Stomach (tissue), 4 donors: ENCODE measurements around the gene ABCB8.

Source experiments
- CTCF ChIP-seq, 7 experiments: fragments of 450-650 bp in 4 of 7; fragments of 200-600 bp in 3 of 7; sonication (generic) in 3 of 7; IDR thresholded peaks; one replicate each; pipeline ENCODE4 v1.5.1; 2016 to 2019; ENCODE audit warnings: antibody characterized with exemption in 7 of 7, control low read depth in 2 of 7, mild to moderate bottlenecking in 1 of 7
- POLR2A ChIP-seq, 4 donors: fragments of 450-650 bp; IDR thresholded peaks; one replicate each; pipeline ENCODE4 v1.6.1; 2016; ENCODE audit warnings: antibody characterized with exemption in 4 of 4, control low read depth in 2 of 4, mild to moderate bottlenecking in 1 of 4, moderate library complexity in 1 of 4

- TF ChIP-seq CTCF (IDR thresholded peaks at IDR 0.05) (no peak), POLR2A (IDR thresholded peaks at IDR 0.05) (no peak)
These were observed 2.8 kb downstream of the ABCB8 start for GRCh38 chr7:151031011-151031410.
